Keratinocyte (primary cell): ENCODE data around the gene SLC39A11. TPM values are rescaled to one million over a fixed set of nuclear protein-coding genes. Genes with fewer than 3 reads are reported as not detected.

ENCODE experiments used
- DNase-seq: peaks from one replicate; pipeline ENCODE4 v3.0.0-alpha.2; 2011; ENCODE audit warnings: low read depth, missing footprints, low spot score
- FAIRE-seq: peaks from 2 replicates; lab custom pipeline; 2011; peaks lifted over from hg19 to GRCh38; lab: Jason Lieb, UNC
- H2AFZ ChIP-seq: 2 replicates; pipeline ENCODE4 v1.6.0; 2012; ENCODE audit warnings: low read length, control low read depth, inconsistent platforms; ENCODE audit not compliant: control insufficient read depth
- H3K27ac ChIP-seq: 2 replicates; pipeline ENCODE4 v1.5.1; 2011; ENCODE audit warnings: low read length; ENCODE audit not compliant: control insufficient read depth, insufficient read depth
- H3K27me3 ChIP-seq: 3 replicates; pipeline ENCODE4 v1.6.0; 2011; ENCODE audit warnings: low read length; ENCODE audit not compliant: control insufficient read depth, insufficient read depth; ENCODE audit errors: extremely low read depth
- H3K36me3 ChIP-seq, 2 experiments: 2 replicates in 1 of 2; 3 replicates in 1 of 2; pipeline ENCODE4 v1.5.1; 2011; ENCODE audit warnings: low read length in 2 of 2, mild to moderate bottlenecking in 1 of 2; ENCODE audit not compliant: control insufficient read depth in 2 of 2, insufficient read depth in 2 of 2; ENCODE audit errors: extremely low read depth in 1 of 2
- H3K4me1 ChIP-seq: 3 replicates; pipeline ENCODE4 v1.5.1; 2011; ENCODE audit warnings: low read length; ENCODE audit not compliant: control insufficient read depth, insufficient read depth; ENCODE audit errors: extremely low read depth
- H3K4me2 ChIP-seq: 3 replicates; pipeline ENCODE4 v1.6.0; 2011; ENCODE audit warnings: low read depth, low read length; ENCODE audit not compliant: control insufficient read depth, insufficient read depth; ENCODE audit errors: extremely low read depth
- H3K4me3 ChIP-seq, 3 experiments: fragments of 200-600 bp in 1 of 3; sonication (generic) in 1 of 3; 2 replicates in 2 of 3; 3 replicates in 1 of 3; pipeline ENCODE4 v1.5.1; 2011 to 2016; ENCODE audit warnings: low read length in 3 of 3, mild to moderate bottlenecking in 3 of 3, control low read depth in 2 of 3, inconsistent platforms in 1 of 3, low read depth in 1 of 3, mixed read lengths in 1 of 3, mixed run types in 1 of 3, moderate library complexity in 1 of 3; ENCODE audit not compliant: control insufficient read depth in 2 of 3, insufficient read depth in 2 of 3; ENCODE audit errors: extremely low read depth in 1 of 3
- H3K79me2 ChIP-seq: 2 replicates; pipeline ENCODE4 v1.6.0; 2012; ENCODE audit warnings: low read length; ENCODE audit not compliant: control insufficient read depth, insufficient read depth
- H3K9ac ChIP-seq: 3 replicates; pipeline ENCODE4 v1.6.0; 2011; ENCODE audit warnings: low read length; ENCODE audit not compliant: control insufficient read depth, insufficient read depth; ENCODE audit errors: extremely low read depth
- H3K9me1 ChIP-seq: 3 replicates; pipeline ENCODE4 v1.6.0; 2011; ENCODE audit warnings: low read length; ENCODE audit not compliant: control insufficient read depth, insufficient read depth; ENCODE audit errors: extremely low read depth
- H3K9me3 ChIP-seq: 2 replicates; pipeline ENCODE4 v1.5.1; 2012; ENCODE audit warnings: low read depth, low read length; ENCODE audit not compliant: control insufficient read depth
- H4K20me1 ChIP-seq: 3 replicates; pipeline ENCODE4 v1.6.0; 2011; ENCODE audit warnings: low read length; ENCODE audit not compliant: control insufficient read depth, insufficient read depth; ENCODE audit errors: extremely low read depth
- EZH2 ChIP-seq: IDR thresholded peaks from one replicate; pipeline ENCODE4 v1.6.1; 2012; ENCODE audit warnings: inconsistent platforms, mild to moderate bottlenecking, low read length, moderate library complexity
- dilution Hi-C: fragments of 300-500 bp; cut with MboI; formaldehyde crosslinking; loops from one replicate; pipeline ENCODE4 v1.7.0; 2020; ENCODE audit warnings: low sequenced_read_pairs; ENCODE audit not compliant: extremely low pct_ligation_motif_present
- polyA plus RNA-seq, 5 experiments: library from polyadenylated mRNA; depleted of rRNA in 3 of 5; stranded (reverse) in 3 of 5; stranded (forward) in 1 of 5; unstranded in 1 of 5; fragments of >200 nt; gene quantifications; 1 replicate in 1 of 5; 2 replicates in 3 of 5; 3 replicates in 1 of 5; pipeline versions ENCODE4 v1.2.1 to v1.2.3, GENCODE V29; 2011 to 2012; ENCODE audit warnings: missing spikeins in 2 of 5, low read depth in 1 of 5, low replicate concordance in 1 of 5
- TF ChIP-seq, protein P1 (sequence below), 3 experiments: IDR thresholded peaks in 1 of 3; conservative IDR thresholded peaks in 1 of 3; optimal IDR thresholded peaks in 1 of 3; 2 replicates in 2 of 3; 3 replicates in 1 of 3; pipeline versions ENCODE3 to v1.5.1; 2011; ENCODE audit warnings: low read length in 3 of 3, mild to moderate bottlenecking in 3 of 3, moderate library complexity in 2 of 3, control low read depth in 1 of 3, inconsistent platforms in 1 of 3; ENCODE audit not compliant: insufficient read depth in 2 of 3; ENCODE audit errors: extremely low read depth in 1 of 3

The SLC39A11 gene
- polyA plus RNA-seq, 1 donor (not counting 4 experiments of a cell fraction or from before 2014, with no cell fraction given) = 11.5 TPM

DNA sequence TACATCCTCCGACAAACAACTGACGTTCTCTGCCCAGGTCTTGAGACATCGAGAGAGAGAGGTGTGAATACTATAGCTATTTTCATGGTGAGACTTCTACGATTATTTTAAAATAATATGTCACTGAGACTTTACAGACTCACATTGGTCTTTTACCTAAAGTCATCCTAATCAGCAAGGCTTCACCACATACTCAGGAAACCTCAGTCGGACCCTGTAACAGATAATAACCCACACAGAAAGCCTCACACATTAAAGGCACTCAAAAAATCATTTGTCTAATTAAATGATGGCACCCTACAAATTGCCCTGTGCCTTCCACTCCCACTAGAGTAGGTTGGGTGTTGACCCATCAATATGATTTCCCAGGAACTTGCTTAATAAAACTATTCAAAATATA is 19.8 kb upstream of the SLC39A11 start:
- no peaks in the 10 kb centered on the region for H3K4me1 ChIP-seq
- no peak overlapping the region for H2AFZ ChIP-seq
- no peaks in the 10 kb centered on the region for H3K9me3 ChIP-seq
- TF ChIP-seq, protein P1, sequence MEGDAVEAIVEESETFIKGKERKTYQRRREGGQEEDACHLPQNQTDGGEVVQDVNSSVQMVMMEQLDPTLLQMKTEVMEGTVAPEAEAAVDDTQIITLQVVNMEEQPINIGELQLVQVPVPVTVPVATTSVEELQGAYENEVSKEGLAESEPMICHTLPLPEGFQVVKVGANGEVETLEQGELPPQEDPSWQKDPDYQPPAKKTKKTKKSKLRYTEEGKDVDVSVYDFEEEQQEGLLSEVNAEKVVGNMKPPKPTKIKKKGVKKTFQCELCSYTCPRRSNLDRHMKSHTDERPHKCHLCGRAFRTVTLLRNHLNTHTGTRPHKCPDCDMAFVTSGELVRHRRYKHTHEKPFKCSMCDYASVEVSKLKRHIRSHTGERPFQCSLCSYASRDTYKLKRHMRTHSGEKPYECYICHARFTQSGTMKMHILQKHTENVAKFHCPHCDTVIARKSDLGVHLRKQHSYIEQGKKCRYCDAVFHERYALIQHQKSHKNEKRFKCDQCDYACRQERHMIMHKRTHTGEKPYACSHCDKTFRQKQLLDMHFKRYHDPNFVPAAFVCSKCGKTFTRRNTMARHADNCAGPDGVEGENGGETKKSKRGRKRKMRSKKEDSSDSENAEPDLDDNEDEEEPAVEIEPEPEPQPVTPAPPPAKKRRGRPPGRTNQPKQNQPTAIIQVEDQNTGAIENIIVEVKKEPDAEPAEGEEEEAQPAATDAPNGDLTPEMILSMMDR (optimal IDR thresholded peaks at IDR 0.05 in 1 of 3, IDR thresholded peaks at IDR 0.05 in 1 of 3, conservative IDR thresholded peaks at IDR 0.05 in 1 of 3; ENCODE audit: extremely low read depth in 1 of 3, insufficient read depth in 2 of 3, low read length in 3 of 3) = no peak
- TF ChIP-seq EZH2 = no peak
- no peak overlapping the region for H3K27ac ChIP-seq
- H4K20me1 ChIP-seq = no peaks in the 10 kb centered on the region
- no peak overlapping the region for H3K4me3 ChIP-seq
- DNase-seq = no peak
- FAIRE-seq = no peak
- H3K36me3 ChIP-seq = no peaks in the 10 kb centered on the region
- dilution Hi-C loops = no loop called here
- no peaks in the 10 kb centered on the region for H3K27me3 ChIP-seq
- H3K9me1 ChIP-seq = no peaks in the 10 kb centered on the region
- no peak overlapping the region for H3K4me2 ChIP-seq
- H3K79me2 ChIP-seq = no peaks in the 10 kb centered on the region
- H3K9ac ChIP-seq = no peak overlapping the region

GRCh38 chr17:73111386-73111785 is 18.9 kb upstream of the SLC39A11 start:
- TF ChIP-seq, protein P1 (optimal IDR thresholded peaks at IDR 0.05 in 1 of 3, IDR thresholded peaks at IDR 0.05 in 1 of 3, conservative IDR thresholded peaks at IDR 0.05 in 1 of 3; ENCODE audit: extremely low read depth in 1 of 3, insufficient read depth in 2 of 3, low read length in 3 of 3) = no peak
- TF ChIP-seq EZH2 = no peak
- Histone ChIP-seq H3K27me3 (no peaks in the 10 kb centered on the region), H3K4me2 (no peak overlapping the region), H3K79me2 (no peaks in the 10 kb centered on the region), H3K36me3 (no peaks in the 10 kb centered on the region), H3K4me1 (no peaks in the 10 kb centered on the region), H3K9ac (no peak overlapping the region), H3K9me3 (no peaks in the 10 kb centered on the region), H3K9me1 (no peaks in the 10 kb centered on the region), H3K4me3 (no peak overlapping the region), H2AFZ (no peak overlapping the region), H3K27ac (no peak overlapping the region), H4K20me1 (no peaks in the 10 kb centered on the region)
- FAIRE-seq = no peak
- dilution Hi-C loops = no loop called here
- no peak for DNase-seq
